Measurements from ENCODE around the gene SMIM7.
"Not testable (repeated sequence)": the region's sequence is repeated elsewhere in the genome, so short reads cannot be mapped to it uniquely, and the experiment has no call there.

SMIM7 gene

GRCh38 chr19:16654627-16655026, 5.3 kb downstream of the SMIM7 start:
- DNase-seq (ENCODE audit: low read depth): no peak

GRCh38 chr19:16654140-16654539, 5.8 kb downstream of the SMIM7 start:
- no peak for DNase-seq (ENCODE audit: low read depth)

- DNase-seq (ENCODE audit: low read depth): no peak
Observed at GRCh38 chr19:16652854-16653253, 7.1 kb downstream of the SMIM7 start.

GRCh38 chr19:16651421-16652188, 8.3 kb downstream of the SMIM7 start:
- not testable (repeated sequence) for DNase-seq (ENCODE audit: low read depth)

- DNase-seq (ENCODE audit: low read depth): no peak
Observed at GRCh38 chr19:16650821-16651220, 9.1 kb downstream of the SMIM7 start.

GRCh38 chr19:16649734-16650133, 10.2 kb downstream of the SMIM7 start:
- DNase-seq (ENCODE audit: low read depth): no peak

- DNase-seq (ENCODE audit: low read depth): no peak
Observed at GRCh38 chr19:16645140-16645539, 14.8 kb downstream of the SMIM7 start.

- no peak for DNase-seq (ENCODE audit: low read depth)
Observed at GRCh38 chr19:16641695-16642094, 18.2 kb downstream of the SMIM7 start.

GRCh38 chr19:16640951-16641350, 19.0 kb downstream of the SMIM7 start:
- no peak for DNase-seq (ENCODE audit: low read depth)

- no peak for DNase-seq (ENCODE audit: low read depth)
Observed at GRCh38 chr19:16638666-16639065, 21.3 kb downstream of the SMIM7 start.

GRCh38 chr19:16637535-16637934, 22.4 kb downstream of the SMIM7 start:
- DNase-seq (ENCODE audit: low read depth): no peak

- no peak for DNase-seq (ENCODE audit: low read depth)
Observed at GRCh38 chr19:16631465-16631864, 28.5 kb downstream of the SMIM7 start.

- no peak for DNase-seq (ENCODE audit: low read depth)
Observed at GRCh38 chr19:16628984-16629691, 30.8 kb downstream of the SMIM7 start.

GRCh38 chr19:16628183-16628983, 31.6 kb downstream of the SMIM7 start, which contains the start of gene MED26:
MED26 (minus strand) TSS chr19:16628204; CDS start chr19:16627943, 261 bp downstream.
- DNase-seq (ENCODE audit: low read depth): peak; percentile 98

GRCh38 chr19:16627928-16628182, 32.1 kb downstream of the SMIM7 start:
- no peak for DNase-seq (ENCODE audit: low read depth)

GRCh38 chr19:16627193-16627927, 32.6 kb downstream of the SMIM7 start:
- DNase-seq (ENCODE audit: low read depth): no peak

- DNase-seq (ENCODE audit: low read depth): no peak
Observed at GRCh38 chr19:16626796-16627192, 33.1 kb downstream of the SMIM7 start.

- DNase-seq (ENCODE audit: low read depth): no peak
Observed at GRCh38 chr19:16625163-16625958, 34.6 kb downstream of the SMIM7 start.

GRCh38 chr19:16624236-16624635, 35.7 kb downstream of the SMIM7 start:
- DNase-seq (ENCODE audit: low read depth): no peak

GRCh38 chr19:16623576-16623975, 36.4 kb downstream of the SMIM7 start:
- DNase-seq (ENCODE audit: low read depth): no peak

GRCh38 chr19:16623066-16623465, 36.9 kb downstream of the SMIM7 start:
- no peak for DNase-seq (ENCODE audit: low read depth)
